SK-N-SH (cell line): ENCODE measurements around the gene FTL. TPM values are rescaled to one million over a fixed set of nuclear protein-coding genes. Genes with fewer than 3 reads are reported as not detected.

ENCODE experiments used
- CTCF ChIA-PET: fragments of 300-600, 350-600 bp; formaldehyde crosslinking; extraction: SDS; loops from one replicate; lab custom pipeline; 2021; lab: Yijun Ruan, JAX
- POLR2A ChIA-PET: fragments of 350-600 bp; sonication (Branson Sonifier 250); formaldehyde crosslinking; extraction: SDS; loops from one replicate; lab custom pipeline; 2020; ENCODE audit warnings: antibody characterized with exemption, inconsistent platforms; lab: Yijun Ruan, JAX
- DNase-seq: peaks from one replicate; pipeline ENCODE4 v3.0.0; 2012
- H2AFZ ChIP-seq: fragments of 200-600 bp; sonication (generic); 2 replicates; pipeline ENCODE4 v1.8.1; 2016; ENCODE audit warnings: antibody characterized with exemption, mild to moderate bottlenecking, low read depth
- H3F3A ChIP-seq: fragments of 200-600 bp; sonication (generic); replicated peaks from 2 replicates; pipeline ENCODE3; 2016; ENCODE audit warnings: antibody characterized with exemption, mild to moderate bottlenecking; ENCODE audit not compliant: insufficient read depth
- H3K27ac ChIP-seq, 2 experiments: fragments of 200-500 bp in 1 of 2; fragments of 200-600 bp in 1 of 2; sonication (Bioruptor generic) in 1 of 2; sonication (generic), shearing (Covaris generic) in 1 of 2; 2 replicates each; pipeline versions ENCODE4 v1.5.1 to v1.6.1; 2014 to 2016; ENCODE audit warnings: low read depth in 2 of 2, inconsistent platforms in 1 of 2, low read length in 1 of 2, mild to moderate bottlenecking in 1 of 2, mixed read lengths in 1 of 2
- H3K27me3 ChIP-seq: fragments of 200-600 bp; sonication (generic), shearing (Covaris generic); 2 replicates; pipeline ENCODE4 v1.6.1; 2016; ENCODE audit warnings: mixed run types; ENCODE audit not compliant: insufficient read depth
- H3K36me3 ChIP-seq, 2 experiments: fragments of 200-500 bp in 1 of 2; fragments of 200-600 bp in 1 of 2; sonication (Bioruptor generic) in 1 of 2; sonication (generic) in 1 of 2; replicated peaks in 1 of 2; 2 replicates each; pipeline versions ENCODE3 to v1.5.1; 2014 to 2016; ENCODE audit warnings: low read length in 1 of 2, mild to moderate bottlenecking in 1 of 2; ENCODE audit not compliant: insufficient read depth in 2 of 2, control insufficient read depth in 1 of 2
- H3K4me1 ChIP-seq, 2 experiments: fragments of 200-500 bp in 1 of 2; fragments of 200-600 bp in 1 of 2; sonication (Bioruptor generic) in 1 of 2; sonication (generic), shearing (Covaris generic) in 1 of 2; 2 replicates each; pipeline versions ENCODE4 v1.5.1 to v1.6.1; 2014 to 2016; ENCODE audit warnings: low read depth in 1 of 2, low read length in 1 of 2, mixed run types in 1 of 2; ENCODE audit not compliant: insufficient read depth in 2 of 2, control insufficient read depth in 1 of 2
- H3K4me2 ChIP-seq: fragments of 200-600 bp; sonication (generic), shearing (Covaris generic); 2 replicates; pipeline ENCODE4 v1.6.1; 2017; ENCODE audit warnings: mixed run types
- H3K4me3 ChIP-seq, 2 experiments: fragments of 200-500 bp in 1 of 2; fragments of 200-600 bp in 1 of 2; sonication (Bioruptor generic) in 1 of 2; sonication (generic), shearing (Covaris generic) in 1 of 2; 2 replicates each; pipeline versions ENCODE4 v1.5.1 to v1.8.1; 2014 to 2016; ENCODE audit warnings: low read depth in 2 of 2, inconsistent platforms in 1 of 2, low read length in 1 of 2, mild to moderate bottlenecking in 1 of 2, mixed read lengths in 1 of 2, moderate library complexity in 1 of 2
- H3K79me2 ChIP-seq: fragments of 200-600 bp; sonication (generic); 2 replicates; pipeline ENCODE4 v1.8.1; 2017; ENCODE audit warnings: mild to moderate bottlenecking; ENCODE audit not compliant: insufficient read depth
- H3K9ac ChIP-seq: fragments of 200-600 bp; sonication (generic); 2 replicates; pipeline ENCODE4 v1.6.1; 2017; ENCODE audit warnings: mixed run types
- H3K9me2 ChIP-seq: fragments of 200-600 bp; sonication (generic); 2 replicates; pipeline ENCODE4 v1.6.1; 2017; ENCODE audit warnings: mixed run types
- H3K9me3 ChIP-seq: fragments of 200-600 bp; sonication (generic); 2 replicates; pipeline ENCODE4 v1.6.1; 2017; ENCODE audit warnings: mixed run types, mild to moderate bottlenecking, moderate library complexity
- H4K20me1 ChIP-seq: fragments of 200-600 bp; sonication (generic); 2 replicates; pipeline ENCODE4 v1.6.1; 2017; ENCODE audit warnings: mild to moderate bottlenecking, mixed run types; ENCODE audit not compliant: insufficient read depth
- ELF1 ChIP-seq: IDR thresholded peaks from 2 replicates; pipeline ENCODE4 v1.4.0; 2012
- EZH2phosphoT487 ChIP-seq: fragments of 200-600 bp; sonication (generic); IDR thresholded peaks from 2 replicates; pipeline ENCODE4 v1.6.1; 2017; ENCODE audit warnings: low read depth, mixed run types, mild to moderate bottlenecking, antibody characterized with exemption, moderate library complexity, borderline replicate concordance
- FOSL2 ChIP-seq: IDR thresholded peaks from 2 replicates; pipeline ENCODE4 v1.4.0; 2012; ENCODE audit warnings: low read depth, mild to moderate bottlenecking, moderate library complexity, borderline replicate concordance
- FOXM1 ChIP-seq: IDR thresholded peaks from 2 replicates; pipeline ENCODE4 v1.4.0; 2012; ENCODE audit warnings: low read depth, mild to moderate bottlenecking
- GABPA ChIP-seq: IDR thresholded peaks from 2 replicates; pipeline ENCODE4 v1.4.0; 2012; ENCODE audit warnings: low read depth, mild to moderate bottlenecking
- GATA2 ChIP-seq: sonication (generic); formaldehyde crosslinking; IDR thresholded peaks from 2 replicates; pipeline ENCODE4 v1.5.0; 2020; ENCODE audit warnings: mild to moderate bottlenecking, missing genetic modification reagents
- JUND ChIP-seq: IDR thresholded peaks from 2 replicates; pipeline ENCODE4 v1.4.0; 2012
- MAX ChIP-seq: IDR thresholded peaks from 2 replicates; pipeline ENCODE4 v1.4.0; 2012; ENCODE audit warnings: low read depth
- MEF2A ChIP-seq: IDR thresholded peaks from 2 replicates; pipeline ENCODE4 v1.4.0; 2012; ENCODE audit warnings: low read depth, borderline replicate concordance
- MXI1 ChIP-seq: IDR thresholded peaks from 2 replicates; pipeline ENCODE4 v1.6.1; 2012; ENCODE audit warnings: mild to moderate bottlenecking, low read depth, low read length, improper control_type of control experiment
- NFIC ChIP-seq: IDR thresholded peaks from 2 replicates; pipeline ENCODE4 v1.4.0; 2012; ENCODE audit warnings: borderline replicate concordance
- RFX5 ChIP-seq: IDR thresholded peaks from 2 replicates; pipeline ENCODE4 v1.6.1; 2012; ENCODE audit warnings: mild to moderate bottlenecking, improper control_type of control experiment, low read length
- RXRA ChIP-seq: IDR thresholded peaks from 2 replicates; pipeline ENCODE4 v1.4.0; 2012; ENCODE audit warnings: low read depth, mild to moderate bottlenecking, borderline replicate concordance
- TCF12 ChIP-seq: IDR thresholded peaks from 2 replicates; pipeline ENCODE4 v1.4.0; 2012
- WGBS: methylation state at CpG from one replicate; pipeline ENCODE4 v1.1.6; 2017; ENCODE audit warnings: low lambda C conversion rate; 5-methylcytosine and 5-hydroxymethylcytosine counted together
- polyA plus RNA-seq, 3 experiments: library from polyadenylated mRNA; depleted of rRNA; stranded (reverse); fragments of >200 nt; gene quantifications; 2 replicates each; pipeline ENCODE4 v1.2.3, GENCODE V29; 2012
- TF ChIP-seq, protein P1 (sequence below): fragments of 150-350 bp; IDR thresholded peaks from 2 replicates; pipeline ENCODE4 v1.6.1; 2016; ENCODE audit warnings: mild to moderate bottlenecking, low read depth, low read length

Gene FTL
- polyA plus RNA-seq, 1 of the 3 experiments (the other 2 are of a cell fraction) = 875 TPM

- no peak for TF ChIP-seq MXI1
- TF ChIP-seq GABPA = no peak
- no peak for TF ChIP-seq ELF1
Observed at GRCh38 chr19:49004964-49005614, 40.0 kb downstream of the FTL start (continued).

DNA sequence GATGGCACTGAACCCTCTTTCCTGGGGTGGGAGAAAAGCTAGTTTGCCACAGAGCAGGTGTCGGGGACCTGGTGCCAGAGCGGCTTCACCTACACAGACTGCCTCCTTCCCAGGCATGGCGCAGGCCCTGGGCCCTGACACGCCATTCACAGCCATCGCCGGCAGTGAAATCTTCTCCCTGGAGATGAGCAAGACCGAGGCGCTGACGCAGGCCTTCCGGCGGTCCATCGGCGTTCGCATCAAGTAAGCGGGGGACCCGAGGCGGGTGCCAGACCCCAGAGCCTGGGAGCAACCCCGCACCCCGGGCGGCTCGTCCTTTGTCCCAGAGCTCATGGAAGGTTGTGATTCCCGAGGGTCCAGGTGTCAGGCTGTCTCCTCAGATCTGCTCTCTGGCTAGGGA lies 41.8 kb downstream of the FTL start:
- Histone ChIP-seq H3K27me3 (no peaks in the 10 kb centered on the region), H3K9ac (no peak overlapping the region), H3K9me2 (no peaks in the 10 kb centered on the region), H3K79me2 (peaks cover 9% of the 10 kb centered on the region; the same call in 1 of the 2 replicates), H3F3A (no peaks in the 10 kb centered on the region), H3K27ac (no peak overlapping the region), H3K4me1 (no peaks in the 10 kb centered on the region), H3K4me3 (no peak overlapping the region), H2AFZ (no peak overlapping the region), H4K20me1 (no peaks in the 10 kb centered on the region), H3K4me2 (no peak overlapping the region), H3K9me3 (no peaks in the 10 kb centered on the region), H3K36me3 (peaks cover 20 to 54% of the 10 kb centered on the region in 2 experiments)
- POLR2A ChIA-PET = no interaction called here
- CTCF ChIA-PET = interaction anchor here (1.4 to 8.6 kb wide), 4 partner anchors 7 to 37 kb away, joined by 4 to 68 read pairs (median 12); partner anchors contain the start of genes GYS1 and RUVBL2
- no peak for TF ChIP-seq NFIC
- no peak for TF ChIP-seq GABPA
- TF ChIP-seq JUND = no peak
- TF ChIP-seq EZH2phosphoT487 = no peak
- TF ChIP-seq RXRA = no peak
- no peak for TF ChIP-seq TCF12
- no peak for TF ChIP-seq FOXM1
- no peak for TF ChIP-seq FOSL2
- TF ChIP-seq, protein P1, sequence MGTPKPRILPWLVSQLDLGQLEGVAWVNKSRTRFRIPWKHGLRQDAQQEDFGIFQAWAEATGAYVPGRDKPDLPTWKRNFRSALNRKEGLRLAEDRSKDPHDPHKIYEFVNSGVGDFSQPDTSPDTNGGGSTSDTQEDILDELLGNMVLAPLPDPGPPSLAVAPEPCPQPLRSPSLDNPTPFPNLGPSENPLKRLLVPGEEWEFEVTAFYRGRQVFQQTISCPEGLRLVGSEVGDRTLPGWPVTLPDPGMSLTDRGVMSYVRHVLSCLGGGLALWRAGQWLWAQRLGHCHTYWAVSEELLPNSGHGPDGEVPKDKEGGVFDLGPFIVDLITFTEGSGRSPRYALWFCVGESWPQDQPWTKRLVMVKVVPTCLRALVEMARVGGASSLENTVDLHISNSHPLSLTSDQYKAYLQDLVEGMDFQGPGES = no peak
- TF ChIP-seq RFX5 = no peak
- WGBS = 98% methylated on average over 9 of the region's 22 CpGs
- no peak for DNase-seq

DNA sequence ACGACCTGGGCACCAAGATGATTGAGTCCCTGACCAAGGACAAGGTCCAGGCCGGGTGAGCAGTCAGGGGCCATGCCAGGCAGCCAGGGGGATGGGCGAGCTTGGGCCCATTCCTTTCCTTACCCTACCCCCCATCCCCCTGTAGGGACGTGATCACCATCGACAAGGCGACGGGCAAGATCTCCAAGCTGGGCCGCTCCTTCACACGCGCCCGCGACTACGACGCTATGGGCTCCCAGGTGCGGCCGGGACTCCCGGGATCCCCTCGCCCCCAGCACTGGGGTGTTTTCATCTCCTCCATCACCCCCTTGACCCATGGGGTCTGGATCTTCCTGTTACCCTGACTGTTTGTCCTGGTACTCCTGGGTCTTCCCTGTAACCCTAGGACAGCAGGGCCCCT lies 44.7 kb downstream of the FTL start:
- CTCF ChIA-PET = interaction anchor here (0.6 to 8.6 kb wide), 5 partner anchors 8 to 224 kb away, joined by 3 to 68 read pairs (median 5); partner anchors contain the start of gene RUVBL2
- no peak overlapping the region for H3K4me3 ChIP-seq

More for the DNA sequence above, 44.7 kb downstream of the FTL start:
- no peak for DNase-seq
- H3K36me3 ChIP-seq = peaks cover 9 to 59% of the 10 kb centered on the region in 2 experiments
- H3F3A ChIP-seq = peaks cover 7% of the 10 kb centered on the region
- H2AFZ ChIP-seq = no peak overlapping the region
- no peak overlapping the region for H3K27ac ChIP-seq
- no peaks in the 10 kb centered on the region for H3K4me1 ChIP-seq
- TF ChIP-seq FOSL2 = no peak
- no peak for TF ChIP-seq GABPA
- TF ChIP-seq MAX = no peak
- TF ChIP-seq RFX5 = no peak
- no peak for TF ChIP-seq EZH2phosphoT487
- no peak for TF ChIP-seq ELF1
- no peak for TF ChIP-seq MEF2A
- TF ChIP-seq GATA2 (CRISPR knock-in tag) = no peak
- POLR2A ChIA-PET = interaction anchor here (1.2 to 2.4 kb wide), 2 partner anchors 8 to 10 kb away, joined by 7 read pairs; partner anchors contain the start of gene LHB
- H3K9me2 ChIP-seq = no peaks in the 10 kb centered on the region
- H3K9ac ChIP-seq = no peak overlapping the region
- WGBS = 96% methylated on average over 17 of the region's 18 CpGs
- no peaks in the 10 kb centered on the region for H3K9me3 ChIP-seq
- H3K27me3 ChIP-seq = no peaks in the 10 kb centered on the region
- no peak overlapping the region for H3K4me2 ChIP-seq
- H4K20me1 ChIP-seq = no peaks in the 10 kb centered on the region
- H3K79me2 ChIP-seq = no peaks in the 10 kb centered on the region
